Stimulated activated CD4-positive, alpha-beta T cell treated with anti-CD3 and anti-CD28 coated beads, Interleukin-1b, Interleukin-23, amount 100 ng/mL, for 1 hour (primary cell): Measurements from ENCODE around the gene ITGAE.
"Not testable (repeated sequence)": the region's sequence is repeated elsewhere in the genome, so short reads cannot be mapped to it uniquely, and the experiment has no call there.

Experiments
- DNase-seq, 2 donors: peaks; one replicate each; pipeline ENCODE4 v3.0.0-alpha.2; 2020; ENCODE audit warnings: low read depth in 2 of 2

The ITGAE gene

DNA sequence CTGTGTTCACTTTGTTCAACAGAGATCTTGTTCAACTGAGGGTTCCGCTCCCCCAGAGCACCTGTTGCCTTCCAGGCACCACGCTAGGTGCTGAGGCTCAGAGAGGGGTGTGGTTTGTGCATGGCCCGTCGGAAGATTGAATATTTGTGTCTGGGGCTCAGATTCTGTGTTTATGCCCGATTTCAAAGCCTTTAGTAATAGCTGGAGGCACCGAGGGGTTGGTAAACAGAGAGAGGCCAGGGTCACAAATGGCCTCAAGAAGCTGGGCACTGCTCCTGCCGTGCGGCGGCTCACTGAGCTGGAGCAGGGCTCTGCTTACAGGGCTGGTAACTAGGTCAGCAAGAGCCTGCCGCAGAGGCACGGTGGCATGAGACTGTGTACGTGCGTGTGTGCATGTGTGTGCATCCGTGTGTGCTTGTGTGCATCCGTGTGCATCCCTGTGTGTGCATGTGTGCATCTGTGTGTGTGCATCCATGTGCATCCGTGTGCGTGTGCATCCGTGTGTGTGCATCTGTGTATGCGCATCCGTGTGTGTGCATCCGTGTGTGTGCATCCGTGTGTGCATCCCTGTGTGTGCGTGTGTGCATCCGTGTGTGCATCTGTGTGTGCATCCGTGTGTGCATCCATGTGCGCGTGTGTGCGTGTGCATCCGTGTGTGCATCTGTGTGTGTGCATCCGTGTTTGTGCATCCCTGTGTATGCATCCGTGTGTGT, 5.4 kb downstream of the ITGAE start:
- no peak for DNase-seq

DNA sequence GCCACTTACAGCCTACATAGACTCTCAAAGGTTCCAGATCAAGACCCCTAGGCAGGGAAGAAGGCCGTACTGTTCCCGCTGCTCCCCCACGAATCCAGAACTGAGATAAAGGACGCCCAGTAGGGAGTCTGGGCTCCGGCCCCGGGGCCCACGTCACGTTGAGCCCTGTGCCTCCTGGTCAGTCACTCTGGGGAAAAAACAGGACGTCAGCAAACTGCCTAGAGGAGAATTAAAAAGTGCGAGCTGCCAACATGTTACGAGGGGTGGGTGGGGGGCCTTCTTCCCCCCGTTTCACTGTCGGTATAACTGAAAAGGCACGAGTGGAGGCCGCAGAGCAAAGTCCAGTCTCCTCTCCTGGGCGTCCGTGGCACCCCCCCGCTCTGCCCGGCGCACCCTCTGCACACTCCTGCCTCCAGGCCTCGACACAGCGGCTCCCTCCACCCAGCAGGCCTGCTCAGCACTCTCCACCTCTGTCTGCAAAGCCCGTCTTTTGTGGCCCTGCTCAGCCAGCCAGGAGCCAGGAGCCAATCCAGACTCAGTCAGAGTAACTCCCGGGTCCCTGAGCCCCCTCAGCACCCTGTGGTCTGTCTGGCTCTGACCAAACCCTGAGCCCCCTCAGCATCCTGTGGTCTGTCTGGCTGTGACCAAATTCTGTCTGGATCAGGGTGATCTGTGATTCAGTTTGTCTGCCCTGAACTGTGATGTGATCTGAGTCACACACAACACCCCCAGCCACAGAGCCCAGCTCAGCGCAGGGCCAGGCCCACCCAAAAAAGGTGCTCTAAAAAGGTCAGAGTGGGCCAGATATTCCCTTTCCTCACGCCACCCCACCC, 6.2 kb downstream of the ITGAE start:
- peak in 1 of 2 donors; percentile 18 for DNase-seq

DNA sequence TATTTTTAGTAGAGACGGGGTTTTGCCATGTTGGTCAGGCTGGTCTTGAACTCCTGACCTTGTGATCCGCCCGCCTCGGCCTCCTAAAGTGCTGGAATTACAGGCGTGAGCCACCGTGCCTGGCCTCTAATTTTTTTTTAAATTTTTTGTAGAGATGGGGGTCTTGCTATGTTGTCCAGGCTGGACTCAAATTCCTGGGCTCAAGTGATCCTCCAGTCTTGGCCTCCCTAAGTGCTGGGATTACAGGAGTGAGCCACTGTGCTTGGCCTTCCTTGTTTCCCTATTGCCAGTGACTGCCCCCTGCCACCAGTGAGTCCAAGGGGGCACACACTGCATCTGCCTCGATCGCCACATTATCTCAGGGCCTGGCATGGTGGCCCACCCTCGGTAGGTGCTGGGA, 6.8 kb downstream of the ITGAE start:
- DNase-seq: not testable (repeated sequence)

DNA sequence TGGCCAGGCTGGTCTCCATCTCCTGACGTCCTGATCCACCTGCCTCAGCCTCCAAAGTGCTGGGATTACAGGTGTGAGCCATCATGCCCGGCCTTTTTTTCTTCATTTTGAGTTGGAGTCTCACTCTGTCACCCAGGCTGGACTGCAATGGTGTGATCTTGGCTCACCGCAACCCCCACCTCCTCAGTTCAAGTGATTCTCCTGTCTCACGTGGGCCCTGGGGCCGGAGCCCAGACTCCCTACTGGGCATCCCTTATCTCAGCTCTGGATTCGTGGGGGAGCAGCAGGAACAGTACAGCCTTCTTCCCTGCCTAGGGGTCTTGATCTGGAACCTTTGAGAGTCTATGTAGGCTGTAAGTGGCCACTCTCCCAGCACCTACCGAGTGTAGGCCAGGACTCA, 7.7 kb downstream of the ITGAE start:
- DNase-seq: not testable (repeated sequence)

DNA sequence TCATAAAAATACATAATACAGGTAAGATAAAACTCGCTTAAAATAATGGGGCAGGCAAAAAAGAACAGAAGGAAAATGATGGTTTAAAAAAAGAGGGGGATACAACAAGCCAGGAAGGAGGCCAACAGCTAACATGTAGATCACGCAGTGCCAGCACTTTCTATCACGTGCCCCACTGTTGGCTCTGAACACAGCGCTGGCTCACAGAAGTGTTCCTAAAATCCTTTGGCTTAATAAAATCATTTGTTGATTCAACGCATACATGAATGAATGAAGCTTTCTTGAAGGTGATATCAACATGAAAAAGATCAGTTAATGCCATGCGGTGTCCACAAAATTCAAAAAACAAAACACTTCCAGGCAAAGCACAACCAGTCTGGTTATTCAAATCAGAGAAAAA, 8.5 kb downstream of the ITGAE start:
- no peak for DNase-seq

DNA sequence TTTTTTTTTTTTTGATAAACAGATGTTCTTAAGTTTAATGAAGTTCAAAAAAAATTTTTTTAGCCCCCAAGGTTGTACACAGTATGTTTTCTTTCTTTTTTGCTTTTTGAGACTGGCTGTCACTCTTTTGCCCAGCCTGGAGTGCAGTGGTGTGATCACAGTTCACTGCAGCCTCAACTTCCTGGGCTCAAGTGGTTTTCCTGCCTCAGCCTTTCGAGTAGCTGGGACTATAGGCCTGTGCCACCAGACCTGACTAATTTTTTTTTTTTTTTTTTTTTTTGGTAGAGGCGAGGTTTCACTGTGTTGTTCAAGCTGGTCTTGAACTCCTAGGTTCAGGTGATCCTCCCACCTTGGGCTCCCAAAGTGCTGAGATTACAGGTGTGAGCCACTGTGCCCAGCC, 12.8 kb downstream of the ITGAE start:
- no peak for DNase-seq

DNA sequence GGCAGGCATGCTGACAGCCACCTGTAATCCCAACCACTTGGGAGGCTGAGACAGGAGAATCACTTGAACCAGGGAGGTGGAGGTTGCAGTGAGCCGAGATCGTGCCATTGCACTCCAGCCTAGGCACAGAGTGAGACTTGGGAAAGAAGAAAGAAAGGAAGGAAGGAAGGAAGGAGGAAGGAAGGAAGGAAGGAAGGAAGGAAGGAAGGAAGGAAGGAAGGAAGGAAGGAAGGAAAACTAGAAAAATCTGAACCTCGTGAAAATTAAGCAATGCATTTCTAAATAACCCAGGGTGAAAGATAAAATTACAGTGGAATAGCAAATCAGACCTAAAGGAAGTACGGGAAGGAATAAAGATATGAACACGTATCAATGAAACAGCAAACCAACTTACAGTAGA, 15.7 kb downstream of the ITGAE start:
- not testable (repeated sequence) for DNase-seq

DNA sequence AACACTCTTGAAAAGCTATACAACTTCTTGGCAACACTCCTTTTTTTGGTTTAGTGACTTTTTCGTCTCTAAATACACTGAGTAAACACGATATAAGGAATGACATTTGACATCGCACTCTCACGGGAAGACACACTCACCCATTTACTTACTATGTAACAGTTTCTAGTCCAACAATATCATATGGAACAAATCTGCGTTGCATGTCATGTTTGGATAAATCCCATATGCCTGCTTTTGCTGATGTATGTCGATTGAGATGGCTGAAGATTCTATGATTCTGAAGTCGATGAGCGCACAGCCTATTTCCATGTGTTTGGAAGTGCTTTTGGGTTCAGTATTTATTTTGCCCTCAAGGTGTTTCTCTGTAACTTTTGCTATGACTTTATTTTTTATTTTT, 18.2 kb downstream of the ITGAE start:
- DNase-seq: no peak

DNA sequence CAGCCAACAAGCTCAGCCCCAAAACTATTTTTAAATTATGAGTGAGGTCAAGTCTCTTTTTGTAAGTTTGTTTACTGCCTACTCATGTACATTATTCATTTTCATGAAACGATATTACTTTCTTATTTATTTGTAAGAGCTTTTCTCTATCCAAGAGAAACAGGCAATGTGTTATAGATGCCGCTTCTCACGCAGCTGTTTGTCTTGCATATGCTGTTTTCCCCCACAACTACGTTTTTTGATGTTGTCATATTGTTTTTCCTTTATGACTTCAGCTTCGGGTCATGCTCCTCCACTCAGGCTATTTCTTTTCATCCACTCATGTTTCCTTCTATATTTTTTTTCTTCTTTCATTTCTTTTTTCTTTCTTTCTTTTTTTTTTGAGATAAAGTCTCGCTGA, 20.0 kb downstream of the ITGAE start:
- no peak for DNase-seq

DNA sequence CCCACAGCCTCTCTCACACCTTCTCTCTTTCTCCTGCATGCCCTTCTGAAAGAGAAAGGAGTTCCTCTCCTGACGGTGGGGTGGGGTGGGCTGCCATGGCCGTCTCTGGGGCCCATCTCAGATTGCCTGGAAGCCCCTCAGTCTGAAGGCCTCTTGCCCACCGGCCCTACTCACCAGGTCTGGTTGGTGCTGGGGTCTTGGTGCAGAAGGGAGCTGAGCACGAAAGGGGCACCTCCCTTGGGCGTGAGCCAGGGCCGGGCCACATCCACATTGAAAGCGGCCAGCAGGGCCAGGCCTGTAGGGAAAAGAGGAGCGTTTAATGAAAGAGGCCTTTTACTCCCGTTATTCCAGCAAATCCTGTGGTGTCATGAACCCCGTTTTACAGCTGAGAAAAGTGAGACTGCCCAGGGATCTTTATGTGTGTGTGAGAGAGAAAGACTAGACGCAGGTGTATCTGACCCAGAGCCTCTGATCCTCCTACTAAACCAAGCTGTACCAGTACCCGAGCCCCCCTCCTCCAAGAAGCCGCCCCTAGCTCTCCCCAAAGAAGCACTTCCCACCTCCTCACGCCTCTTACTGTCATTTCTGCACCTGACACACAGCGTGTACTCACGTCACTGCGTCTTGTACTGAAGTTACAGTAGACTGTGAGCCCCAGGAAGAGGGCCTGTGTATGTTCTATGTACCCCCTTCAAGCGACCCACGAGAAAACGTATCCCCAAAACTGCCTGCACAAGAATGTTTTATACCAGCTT, 23.4 kb downstream of the ITGAE start:
- DNase-seq: no peak

DNA sequence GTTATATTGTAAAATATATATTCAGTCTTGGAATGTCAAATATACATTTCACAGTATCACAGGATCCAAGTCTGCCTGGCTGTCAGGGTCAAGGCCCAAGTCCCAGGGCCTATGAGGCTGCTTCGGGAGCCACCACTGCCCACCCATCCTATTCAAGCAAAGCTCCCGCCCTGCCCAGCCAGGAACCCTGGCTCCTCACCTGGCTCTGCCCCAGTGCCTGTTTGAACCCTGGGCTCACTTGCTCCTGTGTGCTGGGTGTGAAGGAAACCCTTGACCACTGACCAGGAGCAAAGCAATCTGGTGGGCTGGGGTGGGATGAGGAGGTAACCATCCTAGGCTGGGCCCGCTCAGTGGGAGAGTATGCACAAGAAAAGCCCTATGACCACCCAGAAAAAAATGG, 27.0 kb downstream of the ITGAE start:
- DNase-seq: no peak

DNA sequence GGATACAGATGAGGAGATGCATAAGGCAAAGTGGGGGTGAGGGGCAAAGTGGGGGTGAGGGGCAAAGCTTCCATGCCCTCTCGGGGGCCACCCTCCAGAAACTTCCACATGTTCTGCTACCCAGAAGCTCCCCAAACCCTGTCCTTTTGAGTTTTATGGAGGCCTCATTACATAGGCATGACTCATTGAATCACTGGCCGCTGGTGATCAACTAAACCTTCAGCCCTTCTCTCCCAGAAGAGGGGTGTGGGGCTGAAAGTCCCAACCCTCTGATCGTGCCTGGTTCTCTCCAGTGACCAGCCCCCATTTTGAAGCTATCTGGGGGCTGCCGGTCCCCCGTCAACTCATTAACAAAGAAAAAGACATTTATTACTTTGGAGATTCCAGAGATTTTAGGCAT, 27.5 kb downstream of the ITGAE start:
- no peak for DNase-seq

DNA sequence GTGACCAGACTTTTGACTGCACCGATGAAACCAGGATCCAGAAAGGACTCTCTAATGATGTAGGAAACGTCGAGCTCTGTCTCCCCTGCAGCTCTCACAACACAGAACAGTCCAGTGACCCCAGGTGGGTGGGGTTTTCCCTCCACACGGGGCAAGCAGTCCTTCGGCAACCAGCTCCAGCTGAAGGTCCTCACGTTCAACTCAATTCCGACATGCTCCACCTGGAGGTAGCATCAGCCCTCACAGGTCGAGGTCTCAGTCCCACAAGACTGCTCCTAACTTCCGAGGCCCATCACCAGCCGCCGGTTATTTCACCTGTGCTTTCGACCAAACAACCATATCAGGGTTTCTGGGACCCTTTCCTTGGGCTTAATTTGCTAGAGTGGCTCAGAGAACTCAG, 28.2 kb downstream of the ITGAE start:
- no peak for DNase-seq

DNA sequence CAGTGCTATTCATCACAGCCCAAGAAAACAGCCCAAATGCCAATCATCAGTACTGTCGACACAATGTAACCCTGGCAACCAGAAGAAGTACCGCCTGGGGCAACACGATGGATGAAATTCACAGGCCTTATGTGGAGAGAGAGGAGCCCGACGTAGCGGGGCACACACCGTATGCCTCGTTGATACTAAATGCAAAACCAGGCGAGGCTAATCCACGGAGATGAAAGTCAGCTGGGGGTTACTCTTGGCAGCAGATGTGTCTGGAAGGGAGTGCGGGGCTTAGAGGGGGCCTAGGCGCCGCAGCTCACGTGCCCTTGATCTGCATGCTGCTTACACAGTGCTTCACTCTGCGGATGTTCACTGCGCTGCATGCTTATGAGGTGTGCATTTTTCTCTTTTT, 29.8 kb downstream of the ITGAE start:
- no peak for DNase-seq

DNA sequence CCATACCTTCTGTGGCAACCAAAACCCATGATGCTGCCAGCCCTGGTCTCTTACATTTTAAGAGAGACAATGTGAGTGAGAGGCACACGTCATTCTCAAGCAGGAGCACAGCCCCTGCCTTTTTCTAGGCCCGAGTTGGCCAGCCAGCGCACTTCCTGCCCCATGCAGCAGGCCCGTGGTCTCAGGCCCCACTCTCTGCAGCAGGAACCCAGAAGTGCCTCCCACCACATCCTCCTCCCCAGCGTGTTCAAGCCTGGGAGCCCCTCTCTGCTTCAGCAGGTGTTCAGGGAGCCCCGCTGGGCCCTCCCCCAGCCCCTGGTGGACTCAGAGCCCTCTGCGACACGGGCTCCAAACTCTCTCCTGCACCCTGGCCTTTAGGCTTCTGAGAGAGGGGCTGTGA, 30.5 kb downstream of the ITGAE start:
- DNase-seq: no peak

DNA sequence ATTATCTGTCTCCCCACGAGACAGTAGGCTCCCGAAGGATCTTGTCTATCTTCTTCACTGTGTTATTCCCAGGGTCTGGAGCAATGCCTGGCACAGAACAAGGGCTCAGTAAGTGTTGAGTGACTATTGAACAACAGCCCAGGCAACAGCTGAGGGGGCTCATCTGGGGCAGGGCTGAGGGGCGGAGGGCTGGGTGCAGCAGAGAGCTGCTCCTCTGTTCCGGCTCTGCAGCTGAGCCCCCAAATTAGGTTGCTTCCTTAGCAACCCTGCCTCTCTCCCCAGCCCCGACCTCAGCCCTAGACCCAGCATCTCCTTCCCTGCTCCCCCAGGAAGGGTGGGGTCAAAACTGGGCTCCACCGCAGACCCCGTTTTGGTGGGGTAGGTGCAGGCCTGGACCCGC, 32.2 kb downstream of the ITGAE start:
- no peak for DNase-seq

DNA sequence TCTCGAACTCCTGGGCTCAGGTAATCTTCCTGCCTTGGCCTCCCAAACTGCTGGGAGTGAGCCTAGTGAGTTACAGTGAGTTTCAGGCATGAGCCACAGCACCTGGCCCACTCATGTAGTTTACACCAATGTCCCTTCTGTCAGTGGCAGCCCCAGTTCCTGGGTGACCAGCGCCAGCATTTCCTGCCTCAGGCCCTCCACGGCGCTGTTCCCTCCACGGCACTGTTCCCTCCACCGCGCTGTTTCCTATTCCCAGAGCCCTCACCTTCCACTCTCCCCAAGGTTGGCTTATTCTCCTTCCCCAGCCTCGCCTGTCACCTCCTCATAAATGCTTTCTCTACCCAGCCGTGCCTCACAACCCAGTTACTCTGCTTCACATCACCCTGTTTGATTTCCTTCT, 32.6 kb downstream of the ITGAE start:
- DNase-seq: no peak

DNA sequence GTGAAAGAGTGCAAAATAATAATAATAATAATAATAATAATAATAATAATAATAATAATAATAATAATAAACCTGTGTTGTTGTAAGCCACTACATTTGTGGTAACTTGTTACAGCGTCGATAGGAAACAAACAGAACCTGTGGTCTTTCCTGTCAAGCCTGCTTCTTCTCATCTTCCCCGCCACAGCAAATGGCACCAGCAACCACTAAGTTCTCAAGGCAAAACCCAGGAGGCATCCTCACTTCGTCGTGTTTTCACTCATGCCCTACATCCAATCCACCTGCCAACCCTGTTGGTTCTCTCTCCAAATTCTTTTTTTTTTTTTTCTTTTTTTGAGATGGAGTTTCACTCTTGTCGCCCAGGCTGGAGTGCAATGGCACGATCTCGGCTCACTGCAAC, 34.2 kb downstream of the ITGAE start:
- DNase-seq: no peak

DNA sequence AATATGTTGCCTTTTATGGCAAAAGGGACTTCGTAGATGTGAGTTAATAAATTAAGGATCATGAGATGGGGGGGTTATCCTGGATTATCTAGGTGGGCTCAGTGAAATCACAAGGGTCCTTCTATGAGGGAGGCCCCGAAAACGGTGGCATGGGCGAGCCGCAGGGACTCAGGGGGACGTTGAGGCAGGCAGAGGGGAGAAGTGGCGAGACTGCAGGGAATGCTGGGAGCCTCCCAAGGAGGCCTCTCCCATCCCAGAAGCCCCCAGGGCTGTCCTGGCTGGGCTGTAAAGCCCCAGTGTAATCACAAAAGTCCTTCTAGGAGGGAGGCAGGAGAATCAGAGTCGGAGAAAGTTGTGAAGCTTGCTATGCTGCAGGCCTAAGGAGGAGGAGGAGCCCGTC, 35.0 kb downstream of the ITGAE start:
- DNase-seq: no peak

DNA sequence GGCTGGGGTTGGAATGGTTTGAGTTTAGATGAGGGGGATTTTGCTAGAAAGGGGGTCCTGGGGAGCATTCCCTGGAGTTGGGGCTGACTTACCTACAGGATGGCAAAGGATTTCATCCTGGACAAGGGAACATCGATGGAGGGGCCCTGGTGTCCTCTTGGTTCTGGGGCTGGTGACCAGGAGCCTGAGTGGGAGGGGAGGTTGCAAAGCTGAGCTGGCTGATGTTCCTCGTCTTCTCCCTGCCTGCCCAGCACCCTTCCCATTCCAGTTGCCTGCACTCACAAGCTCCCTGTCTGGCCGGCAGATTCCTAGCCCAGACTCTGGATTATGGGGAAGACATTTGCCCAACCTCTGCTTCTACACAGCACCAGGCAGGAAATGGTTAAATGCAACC, 37.2 kb downstream of the ITGAE start:
- no peak for DNase-seq

DNA sequence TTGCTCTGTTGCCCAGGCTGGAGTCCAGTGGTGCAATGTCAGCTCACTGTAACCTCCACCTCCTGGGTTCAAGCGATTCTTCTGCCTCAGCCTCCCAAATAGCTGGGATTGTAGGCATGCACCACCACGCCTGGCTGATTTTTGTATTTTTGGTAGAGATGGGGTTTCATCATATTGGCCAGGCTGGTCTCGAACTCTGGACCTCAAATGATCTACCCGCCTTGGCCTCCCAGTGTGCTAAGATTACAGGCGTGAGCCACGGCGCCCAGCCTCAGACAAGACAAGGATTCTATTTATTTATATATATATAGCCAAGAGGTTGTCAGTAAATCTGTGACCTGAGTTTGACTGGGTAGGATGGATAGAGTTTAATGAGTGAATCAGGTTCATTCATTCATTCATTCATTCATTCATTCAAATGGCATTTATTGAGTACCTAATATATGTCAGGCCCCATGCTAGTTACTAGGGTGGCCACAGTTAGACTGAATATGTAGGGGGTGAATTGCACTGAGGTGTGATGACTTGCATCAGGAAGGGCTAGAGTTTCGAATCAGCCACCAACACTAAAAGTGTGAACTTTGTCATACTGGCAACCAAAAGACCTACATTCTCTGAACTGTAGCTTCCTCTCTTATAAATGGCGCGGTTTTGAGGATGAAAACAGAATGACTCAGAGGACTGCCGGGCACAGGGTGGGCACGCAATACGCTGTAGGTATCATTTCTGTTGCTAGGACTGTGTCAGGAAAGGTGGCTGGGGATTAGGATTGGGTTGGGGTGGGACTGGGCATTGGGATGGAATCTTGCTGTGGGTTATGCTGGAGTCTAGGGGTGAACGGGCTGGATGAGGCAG, 37.8 kb downstream of the ITGAE start:
- DNase-seq: no peak

DNA sequence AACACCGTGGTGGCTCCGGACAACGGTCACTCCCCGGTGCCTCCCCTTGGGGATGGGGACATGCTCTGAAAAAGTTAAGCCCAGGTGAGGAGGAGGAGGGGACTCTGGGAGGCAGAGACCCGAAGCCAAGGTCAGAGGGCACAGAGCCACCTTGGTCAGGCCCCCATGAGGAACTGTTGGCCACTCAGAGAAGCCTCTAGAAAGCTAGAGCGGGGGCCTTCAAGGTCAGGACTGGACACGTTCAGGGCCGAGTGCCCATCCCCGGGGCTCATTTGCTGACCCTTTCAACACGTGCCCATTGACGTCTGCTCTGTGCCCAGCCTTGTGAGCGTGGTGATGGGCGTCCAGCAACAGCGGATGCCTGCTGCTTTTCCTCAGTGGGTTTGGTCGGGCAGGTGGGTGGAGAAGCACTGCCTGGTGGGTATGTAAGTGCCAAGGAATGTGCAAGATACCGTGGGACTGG, 39.0 kb downstream of the ITGAE start:
- no peak for DNase-seq
